ENCODE measurements around the gene PPIL6. TPM values are rescaled to one million over a fixed set of nuclear protein-coding genes. Genes with fewer than 3 reads are reported as not detected.
A peak's percentile ranks its signal among the peaks of the same experiment; 100 is the strongest.

The PPIL6 gene
- total RNA-seq, 1 donor from 2014 or later, result 0.11 TPM

- no peak for TF ChIP-seq CTCF (IDR thresholded peaks at IDR 0.05)
- H3K4me3 ChIP-seq, result no peak overlapping the region
- H3K27ac ChIP-seq, result no peak overlapping the region
- intact Hi-C loops (cut with DNase I), result no loop called here
- DNase-seq (ENCODE audit: low spot score in 2 of 2), result no peak
- no peaks in the 10 kb centered on the region for H3K27me3 ChIP-seq
- no peaks in the 10 kb centered on the region for H3K36me3 ChIP-seq
- H3K9me3 ChIP-seq, result no peaks in the 10 kb centered on the region
- no peaks in the 10 kb centered on the region for H3K4me1 ChIP-seq
These were observed 50.7 kb downstream of the PPIL6 start for GRCh38 chr6:109389650-109390274.

- intact Hi-C loops (cut with DNase I), result no loop called here
- TF ChIP-seq CTCF (IDR thresholded peaks at IDR 0.05), result no peak
- no peak overlapping the region for H3K27ac ChIP-seq
- no peaks in the 10 kb centered on the region for H3K27me3 ChIP-seq
- no peak for DNase-seq (ENCODE audit: low spot score in 2 of 2)
- H3K36me3 ChIP-seq, result no peaks in the 10 kb centered on the region
- H3K4me1 ChIP-seq, result peaks cover 0 to 3% of the 10 kb centered on the region in 2 donors
- H3K9me3 ChIP-seq, result no peaks in the 10 kb centered on the region
- H3K4me3 ChIP-seq, result no peak overlapping the region
These were observed 52.2 kb downstream of the PPIL6 start for GRCh38 chr6:109388265-109388664.

GRCh38 chr6:109383438-109383940 lies 56.9 kb downstream of the PPIL6 start:
- H3K36me3 ChIP-seq, result peaks cover 0 to 3% of the 10 kb centered on the region in 2 donors
- H3K9me3 ChIP-seq, result no peaks in the 10 kb centered on the region
- H3K27ac ChIP-seq, result peak overlapping the region; percentile 99
- peaks cover 0 to 14% of the 10 kb centered on the region in 2 donors for H3K4me1 ChIP-seq
- DNase-seq (ENCODE audit: low spot score in 2 of 2), result no peak
- intact Hi-C loops (cut with DNase I), result loop anchor here (1.0 to 5.0 kb wide), 8 partner anchors 74 to 1425 kb away; partner anchors contain the start of genes FOXO3, MICAL1, OSTM1 and SEC63
- H3K4me3 ChIP-seq, result peak overlapping the region; percentile 84 to 95
- H3K27me3 ChIP-seq, result no peaks in the 10 kb centered on the region
- peak in 1 of 3 experiments; percentile 1 for TF ChIP-seq CTCF (IDR thresholded peaks at IDR 0.05)

- H3K4me3 ChIP-seq, result peak overlapping the region; percentile 84 to 95
- H3K9me3 ChIP-seq, result no peaks in the 10 kb centered on the region
- peak overlapping the region; percentile 99 for H3K27ac ChIP-seq
- intact Hi-C loops (cut with DNase I), result loop anchor here (1.0 to 5.0 kb wide), 11 partner anchors 57 to 1424 kb away; partner anchors contain the start of genes CEP57L1, FOXO3, MICAL1 and OSTM1
- H3K36me3 ChIP-seq, result peaks cover 5% of the 10 kb centered on the region in 2 donors
- peak; percentile 47 to 66 (median 57) for TF ChIP-seq CTCF (IDR thresholded peaks at IDR 0.05)
- DNase-seq (ENCODE audit: low spot score in 2 of 2), result peak; percentile 81 to 96
- H3K27me3 ChIP-seq, result no peaks in the 10 kb centered on the region
- peaks cover 0 to 17% of the 10 kb centered on the region in 2 donors for H3K4me1 ChIP-seq
These were observed 57.6 kb downstream of the PPIL6 start for GRCh38 chr6:109382576-109383437.

GRCh38 chr6:109381747-109382575 lies 58.5 kb downstream of the PPIL6 start, which contains the start of gene CD164:
TSS of gene CD164 (minus strand) at chr6:109382467. CDS start at chr6:109382378, 89 bp downstream.
- Histone ChIP-seq H3K9me3 (no peaks in the 10 kb centered on the region), H3K4me3 (peak within 1 kb of the TSS; percentile 84 to 95), H3K36me3 (peaks cover 13% of the 10 kb centered on the region in 2 donors), H3K4me1 (peaks cover 0 to 17% of the 10 kb centered on the region in 2 donors), H3K27ac (peak within 1 kb of the TSS; percentile 99), H3K27me3 (no peaks in the 10 kb centered on the region)
- TF ChIP-seq CTCF (IDR thresholded peaks at IDR 0.05), result no peak
- DNase-seq (ENCODE audit: low spot score in 2 of 2), result peak; percentile 67 to 95
- intact Hi-C loops (cut with DNase I), result loop anchor here (1.0 to 5.0 kb wide), 10 partner anchors 58 to 1423 kb away; partner anchors contain the start of genes CEP57L1, FOXO3, MICAL1 and OSTM1

All from ascending aorta (tissue), 2 donors.